H1 (cell line): ENCODE data around the gene AFF2. TPM values are rescaled to one million over a fixed set of nuclear protein-coding genes. Genes with fewer than 3 reads are reported as not detected.

Source experiments
- ATF2 ChIP-seq: IDR thresholded peaks from 2 replicates; pipeline ENCODE4 v1.6.1; 2012; ENCODE audit warnings: low read length, inconsistent platforms
- BRCA1 ChIP-seq: IDR thresholded peaks from 2 replicates; pipeline ENCODE4 v1.6.1; 2012; ENCODE audit warnings: low read depth, low read length, improper control_type of control experiment
- CHD7 ChIP-seq: fragments of 300-600 bp; sonication (generic); IDR thresholded peaks from 2 replicates; pipeline ENCODE4 v1.7.1; 2012; ENCODE audit warnings: low read length, moderate library complexity, mild to moderate bottlenecking, inconsistent platforms; ENCODE audit not compliant: insufficient replicate concordance
- EGR1 ChIP-seq: IDR thresholded peaks from 2 replicates; pipeline ENCODE4 v1.6.1; 2011; ENCODE audit warnings: low read depth, low read length, borderline replicate concordance
- JUND ChIP-seq: IDR thresholded peaks from 2 replicates; pipeline ENCODE4 v1.6.1; 2011; ENCODE audit warnings: mild to moderate bottlenecking, improper control_type of control experiment, low read length
- KDM4A ChIP-seq: IDR thresholded peaks from one replicate; pipeline ENCODE4 v1.7.1; 2012; ENCODE audit warnings: low read depth, mild to moderate bottlenecking, moderate library complexity, low read length, inconsistent platforms; ENCODE audit not compliant: severe bottlenecking
- MAX ChIP-seq: IDR thresholded peaks from 2 replicates; pipeline ENCODE4 v1.6.1; 2012; ENCODE audit warnings: inconsistent platforms
- PHF8 ChIP-seq: fragments of 200-600 bp; sonication (generic); conservative IDR thresholded peaks from 2 replicates; pipeline ENCODE4 v1.7.1; 2012; ENCODE audit warnings: low read depth, mild to moderate bottlenecking, inconsistent platforms, low read length, moderate library complexity
- POLR2AphosphoS5 ChIP-seq: IDR thresholded peaks from 2 replicates; pipeline ENCODE4 v1.6.1; 2011; ENCODE audit warnings: low read depth, low read length
- polyA plus RNA-seq, 7 experiments: library from polyadenylated mRNA; depleted of rRNA in 3 of 7; stranded (reverse) in 5 of 7; unstranded in 2 of 7; fragments of >200 nt in 5 of 7; fragments of 200-250 nt in 2 of 7; gene quantifications; 1 replicate in 5 of 7; 2 replicates in 1 of 7; 4 replicates in 1 of 7; pipeline versions ENCODE4 v1.2.1 to v1.2.3, GENCODE V29; 2011 to 2013; ENCODE audit warnings: missing spikeins in 2 of 7, mixed read lengths in 2 of 7
- total RNA-seq: library from RNA; stranded (reverse); fragmentation: NEBNext Ultra II Directional; extraction: Animal tissue kit (Norgen Biotek cat#: 25700); gene quantifications from 2 replicates; pipeline ENCODE4 v1.2.1, GENCODE V29; 2021

Gene AFF2
- total and polyA plus RNA-seq, 2 of the 8 experiments (the other 6 are each of a cell fraction or from before 2014, with no cell fraction given), result 2.0 to 7.3 TPM

- TF ChIP-seq CHD7, result no peak
- TF ChIP-seq POLR2AphosphoS5, result no peak
- no peak for TF ChIP-seq PHF8
- no peak for TF ChIP-seq KDM4A
- TF ChIP-seq EGR1, result no peak
- no peak for TF ChIP-seq JUND
- no peak for TF ChIP-seq BRCA1
- no peak for TF ChIP-seq MAX
- TF ChIP-seq ATF2, result no peak
These were observed 413.6 kb downstream of the AFF2 start (continued) for GRCh38 chrX:148913971-148914370.
